RKO (cell line): Measurements from ENCODE around the gene MAL.

ENCODE experiments used
- DNase-seq: peaks from one replicate; pipeline ENCODE4 v3.0.0-alpha.2; 2016; ENCODE audit warnings: low spot score

MAL gene

DNA sequence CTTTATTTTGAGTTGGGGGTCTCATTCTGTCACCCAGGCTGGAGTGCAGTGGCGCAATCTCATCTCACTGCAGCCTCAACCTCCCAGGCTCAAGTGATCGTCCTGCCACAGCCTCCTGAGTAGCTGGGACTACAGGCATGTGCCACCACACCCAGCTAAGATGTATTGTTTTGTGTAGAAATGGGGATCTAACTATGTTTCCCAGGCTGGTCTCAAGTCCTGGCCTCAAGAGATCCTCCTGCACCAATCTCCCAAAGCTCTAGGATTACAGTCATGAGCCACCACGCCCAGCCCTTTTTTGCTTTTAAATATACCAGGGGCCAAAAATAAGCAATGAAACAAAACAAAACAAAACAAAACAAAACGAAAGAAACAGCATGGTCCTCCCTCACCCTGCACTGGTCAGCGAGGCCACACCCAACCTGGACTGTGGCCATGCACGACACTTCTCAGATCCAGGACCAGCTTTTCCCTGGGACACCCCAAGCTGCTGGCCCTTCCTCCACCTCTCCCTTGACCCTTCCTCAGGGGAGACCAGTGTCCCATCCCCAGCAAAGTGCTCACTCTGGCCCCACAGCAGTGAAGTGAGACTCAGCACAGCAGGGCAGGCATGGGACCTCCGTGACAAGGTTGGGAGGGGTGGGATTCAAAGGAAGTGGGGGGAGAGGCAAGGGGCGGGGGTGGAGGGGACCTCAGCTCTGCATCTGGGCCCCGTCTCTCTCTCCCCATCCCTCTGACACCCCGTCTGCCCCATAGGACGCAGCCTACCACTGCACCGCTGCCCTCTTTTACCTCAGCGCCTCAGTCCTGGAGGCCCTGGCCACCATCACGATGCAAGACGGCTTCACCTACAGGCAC lies 23.5 kb downstream of the MAL start:
- DNase-seq: no peak

DNA sequence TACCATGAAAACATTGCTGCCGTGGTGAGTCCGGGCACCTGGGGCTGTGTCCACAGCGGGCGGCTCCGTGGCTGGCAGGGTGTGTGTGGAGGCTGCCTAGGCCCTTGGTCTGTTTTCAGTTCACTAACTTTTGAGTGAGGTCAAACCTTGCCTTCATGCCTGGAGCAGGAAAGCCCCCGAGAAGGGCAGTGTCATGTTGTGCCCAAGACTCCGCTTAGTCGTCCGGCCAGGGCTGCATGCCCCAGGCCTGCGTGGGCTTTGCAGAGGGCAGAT lies 24.1 kb downstream of the MAL start:
- DNase-seq: no peak

DNA sequence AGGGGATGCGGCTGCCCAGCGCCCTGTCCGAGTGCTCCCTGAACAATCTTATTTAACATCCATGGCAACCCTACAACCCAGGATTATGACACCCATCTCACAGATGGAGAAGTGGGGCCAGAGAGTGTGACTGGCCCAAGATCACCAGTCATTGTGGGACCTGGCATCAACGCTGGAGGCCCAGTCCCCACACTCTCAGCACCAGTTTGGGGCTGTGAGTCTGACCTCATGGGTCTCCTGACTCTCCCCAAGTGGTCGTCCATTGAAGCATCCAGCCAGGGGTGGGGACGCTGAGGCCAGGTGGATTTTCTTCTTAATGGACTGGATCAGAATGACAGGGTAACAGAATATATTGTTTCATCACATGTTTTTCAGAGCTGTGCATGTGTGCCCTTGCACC lies 24.5 kb downstream of the MAL start:
- DNase-seq: no peak

DNA sequence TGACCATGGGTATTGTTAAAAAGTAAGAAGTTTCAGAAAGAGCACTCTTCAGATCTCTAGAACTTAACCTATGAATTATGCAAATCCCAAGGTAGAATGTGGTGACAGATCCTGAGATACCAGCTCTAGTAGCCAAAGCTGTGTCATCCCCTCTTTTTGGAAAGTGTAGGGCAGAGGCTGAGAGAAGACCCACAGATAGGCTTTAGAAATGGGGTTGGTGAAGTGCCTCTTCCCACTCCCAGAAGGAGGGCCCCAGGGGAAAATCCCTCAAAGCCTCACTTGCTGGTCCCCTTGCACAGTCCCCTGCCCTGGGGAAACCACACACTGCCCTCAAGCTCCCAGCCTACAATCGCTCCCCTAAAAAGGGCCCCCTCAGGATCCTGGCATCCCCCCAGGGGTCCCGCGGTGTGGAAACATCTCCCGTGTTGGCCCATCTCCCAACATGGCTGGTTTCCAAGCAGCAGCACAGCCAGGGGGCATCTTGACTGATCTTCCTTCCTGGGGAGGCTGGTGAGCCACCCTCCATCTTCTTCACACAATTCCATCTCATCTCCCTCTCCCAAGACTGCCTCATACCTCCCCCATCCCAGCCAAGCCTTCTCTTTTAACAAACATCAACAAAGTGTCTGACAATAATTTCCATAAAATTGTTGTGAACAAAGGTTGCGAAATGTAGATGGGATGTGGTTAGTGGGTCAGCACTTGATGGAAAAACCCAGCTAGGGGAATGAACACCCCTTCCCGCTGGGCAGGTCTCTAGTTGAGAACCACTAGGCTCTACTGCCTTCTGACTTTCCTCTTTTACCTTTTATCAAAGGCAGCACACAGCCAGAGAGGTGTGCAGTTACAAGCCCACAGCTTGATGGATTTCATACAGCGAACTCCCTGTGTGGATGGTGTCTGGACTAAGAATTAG lies 25.1 kb downstream of the MAL start:
- DNase-seq: no peak

DNA sequence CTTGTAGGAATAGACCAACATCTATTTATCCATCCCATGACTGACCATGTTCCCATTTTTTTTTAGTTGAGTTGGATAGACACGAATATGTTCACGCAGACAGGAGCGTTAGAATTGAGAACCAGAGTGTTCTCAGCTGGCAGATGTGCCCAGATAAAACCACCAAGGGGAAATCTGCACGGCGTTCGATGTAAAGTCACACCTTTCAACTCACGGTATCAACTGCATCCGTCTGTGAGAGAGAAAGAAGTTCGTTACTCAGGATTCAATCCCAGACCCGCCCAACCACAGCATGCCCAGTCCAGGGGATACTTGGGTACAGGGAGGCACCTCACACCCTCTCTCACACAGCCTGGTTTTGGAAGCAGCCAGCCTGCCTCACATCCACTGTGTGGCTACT lies 26.1 kb downstream of the MAL start:
- no peak for DNase-seq

DNA sequence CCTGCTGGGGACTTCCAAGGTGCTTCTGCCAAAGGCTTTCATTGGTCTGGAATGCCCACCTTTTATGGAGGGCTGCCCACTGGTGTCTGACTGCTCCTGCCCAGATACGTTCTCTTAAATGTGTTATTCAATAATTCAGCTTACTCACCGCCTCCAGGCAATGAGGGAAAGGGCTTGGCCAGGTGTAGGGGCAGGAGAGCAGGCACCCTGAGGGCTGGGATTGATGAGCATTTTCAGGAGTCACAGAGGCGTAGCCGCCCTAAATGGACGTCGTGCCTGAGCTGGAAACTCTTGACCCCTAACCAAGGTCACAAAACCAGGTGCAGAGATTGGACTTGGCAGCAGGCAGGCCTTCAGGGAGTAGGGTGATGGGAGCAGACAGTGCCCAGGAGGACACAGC lies 26.8 kb downstream of the MAL start:
- no peak for DNase-seq

DNA sequence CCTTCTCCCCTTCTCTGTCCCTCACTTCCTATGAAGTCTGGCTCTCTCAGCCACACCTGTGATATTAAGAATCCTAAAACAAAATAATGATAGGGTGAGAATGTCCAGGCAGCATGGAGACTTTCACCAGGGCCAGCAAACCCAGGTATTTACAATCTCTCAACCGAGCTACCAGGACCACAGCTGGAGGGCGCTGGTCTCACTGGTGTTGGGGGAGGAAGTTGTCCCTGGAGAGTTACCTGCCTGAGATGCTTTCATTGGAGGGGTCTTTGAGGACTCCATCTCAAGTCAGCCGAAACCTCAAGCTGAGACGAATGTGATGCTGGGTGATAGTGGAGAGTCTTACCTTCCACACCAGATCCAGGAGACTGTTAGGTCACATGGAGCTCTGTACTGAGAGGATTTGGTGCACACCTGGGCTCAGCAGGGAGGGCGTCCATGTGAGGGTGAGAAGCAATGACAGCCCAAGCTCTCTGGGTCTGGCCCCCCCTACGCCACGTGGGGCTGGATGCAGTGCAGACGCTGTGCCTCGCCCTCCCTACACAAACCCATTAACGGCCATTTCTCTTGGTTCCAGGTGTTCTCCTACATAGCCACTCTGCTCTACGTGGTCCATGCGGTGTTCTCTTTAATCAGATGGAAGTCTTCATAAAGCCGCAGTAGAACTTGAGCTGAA lies 27.4 kb downstream of the MAL start:
- DNase-seq: no peak

DNA sequence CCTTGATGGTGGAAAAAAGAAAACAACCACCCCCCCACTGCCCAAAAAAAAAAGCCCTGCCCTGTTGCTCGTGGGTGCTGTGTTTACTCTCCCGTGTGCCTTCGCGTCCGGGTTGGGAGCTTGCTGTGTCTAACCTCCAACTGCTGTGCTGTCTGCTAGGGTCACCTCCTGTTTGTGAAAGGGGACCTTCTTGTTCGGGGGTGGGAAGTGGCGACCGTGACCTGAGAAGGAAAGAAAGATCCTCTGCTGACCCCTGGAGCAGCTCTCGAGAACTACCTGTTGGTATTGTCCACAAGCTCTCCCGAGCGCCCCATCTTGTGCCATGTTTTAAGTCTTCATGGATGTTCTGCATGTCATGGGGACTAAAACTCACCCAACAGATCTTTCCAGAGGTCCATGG lies 28.0 kb downstream of the MAL start:
- no peak for DNase-seq

DNA sequence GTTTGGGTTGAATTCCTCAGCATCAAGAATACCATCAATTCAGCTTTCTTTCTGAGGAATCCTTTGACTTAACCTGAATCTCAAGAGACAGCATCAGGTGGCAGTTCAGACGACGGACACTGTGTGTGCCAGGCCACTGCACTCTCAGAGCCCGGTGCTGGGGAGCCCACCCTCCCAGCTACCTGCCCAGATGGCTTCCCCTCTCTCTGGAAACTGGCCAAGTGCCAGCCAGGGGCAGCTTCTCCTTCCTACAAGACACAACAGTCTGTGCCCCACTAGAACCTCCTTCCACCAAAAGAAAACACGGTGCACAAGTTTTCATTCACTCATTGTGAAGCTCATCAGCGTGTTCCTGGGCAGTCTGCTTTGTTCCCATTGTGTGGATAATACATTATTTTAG lies 28.5 kb downstream of the MAL start:
- no peak for DNase-seq

DNA sequence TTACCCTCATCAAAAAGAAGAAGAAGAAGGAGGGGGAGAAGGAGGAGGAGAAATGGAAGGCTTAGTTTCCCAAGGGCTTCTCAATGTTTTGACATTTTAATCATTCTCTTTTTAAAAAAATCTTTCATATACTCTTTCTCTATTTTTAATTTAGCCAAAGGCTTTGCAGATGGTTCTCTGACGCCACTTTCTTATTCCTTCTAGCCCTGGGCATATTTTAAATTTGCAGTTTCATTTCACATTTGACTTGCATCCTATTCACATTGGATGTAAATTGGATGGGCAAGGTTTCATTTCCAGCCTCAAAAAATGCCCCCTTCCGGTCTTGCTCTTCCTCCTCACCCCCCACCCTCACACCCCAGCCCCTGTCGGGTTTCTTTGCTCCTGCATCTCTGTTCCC lies 29.8 kb downstream of the MAL start:
- no peak for DNase-seq

DNA sequence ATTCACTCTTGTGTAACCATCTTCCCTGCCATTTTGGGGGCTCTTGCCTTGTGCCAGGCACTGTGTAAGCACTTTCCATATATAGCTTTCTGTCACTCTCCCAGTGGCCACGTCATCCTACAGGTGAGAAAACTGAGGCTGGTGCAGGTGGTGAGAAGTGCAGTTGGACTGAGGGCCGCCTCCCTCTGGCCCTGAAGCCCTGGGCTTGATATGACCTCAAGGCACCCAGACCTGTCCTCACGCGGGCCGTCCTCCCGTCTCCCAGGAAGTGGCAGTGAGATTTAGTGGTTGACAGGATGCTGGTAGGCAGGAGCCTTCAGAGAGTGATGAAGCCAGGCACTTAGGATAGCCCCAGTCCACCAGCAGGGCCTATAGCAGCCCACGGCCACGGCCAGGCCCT lies 30.5 kb downstream of the MAL start:
- no peak for DNase-seq

DNA sequence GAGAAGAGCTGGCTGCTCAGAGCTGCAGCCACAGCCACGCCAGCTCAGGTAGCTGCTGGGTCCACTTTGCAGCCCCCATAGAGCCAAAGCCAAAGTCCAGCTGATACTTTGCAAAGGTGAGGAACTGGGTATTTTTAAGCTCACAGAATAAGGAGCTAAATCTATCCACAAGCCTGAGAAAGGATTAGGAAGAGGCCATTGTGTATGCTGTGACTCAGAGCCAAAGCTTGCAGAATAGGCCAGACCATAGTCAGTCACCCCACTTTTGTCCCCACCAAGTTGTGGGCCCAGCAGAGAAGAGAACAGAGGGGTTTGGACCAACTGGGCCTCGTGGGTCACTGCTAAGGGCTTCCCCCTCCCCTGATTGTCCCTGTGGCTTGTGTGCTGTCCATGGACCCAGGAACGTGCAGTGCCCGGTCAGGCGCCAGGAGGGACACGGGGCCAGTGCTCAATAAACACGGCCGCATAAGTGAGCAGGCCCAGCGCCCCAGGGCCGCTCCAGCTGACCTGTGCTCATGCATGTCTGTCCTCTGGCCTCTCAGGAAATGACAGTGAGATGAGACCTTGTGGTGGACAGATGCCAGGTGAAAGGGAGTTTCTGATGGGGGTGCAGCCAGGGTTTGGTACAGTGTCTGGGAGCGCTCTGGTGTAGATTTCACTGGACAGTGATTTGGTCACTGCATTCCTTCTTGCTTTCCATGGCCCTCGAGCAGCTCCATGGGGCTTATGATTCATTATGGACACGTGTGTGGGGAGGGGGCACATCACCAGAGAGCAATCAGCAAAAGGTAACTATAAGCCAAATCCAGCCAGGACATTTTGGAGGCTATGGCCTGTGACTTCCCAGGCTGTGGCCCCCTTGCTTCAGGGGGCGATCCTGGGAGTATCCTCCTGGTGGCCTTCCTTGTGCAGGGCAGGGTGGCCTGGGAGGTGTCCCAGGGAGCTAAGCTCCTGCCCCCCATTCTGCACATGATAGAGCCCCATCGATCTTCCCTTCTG lies 31.3 kb downstream of the MAL start:
- no peak for DNase-seq

DNA sequence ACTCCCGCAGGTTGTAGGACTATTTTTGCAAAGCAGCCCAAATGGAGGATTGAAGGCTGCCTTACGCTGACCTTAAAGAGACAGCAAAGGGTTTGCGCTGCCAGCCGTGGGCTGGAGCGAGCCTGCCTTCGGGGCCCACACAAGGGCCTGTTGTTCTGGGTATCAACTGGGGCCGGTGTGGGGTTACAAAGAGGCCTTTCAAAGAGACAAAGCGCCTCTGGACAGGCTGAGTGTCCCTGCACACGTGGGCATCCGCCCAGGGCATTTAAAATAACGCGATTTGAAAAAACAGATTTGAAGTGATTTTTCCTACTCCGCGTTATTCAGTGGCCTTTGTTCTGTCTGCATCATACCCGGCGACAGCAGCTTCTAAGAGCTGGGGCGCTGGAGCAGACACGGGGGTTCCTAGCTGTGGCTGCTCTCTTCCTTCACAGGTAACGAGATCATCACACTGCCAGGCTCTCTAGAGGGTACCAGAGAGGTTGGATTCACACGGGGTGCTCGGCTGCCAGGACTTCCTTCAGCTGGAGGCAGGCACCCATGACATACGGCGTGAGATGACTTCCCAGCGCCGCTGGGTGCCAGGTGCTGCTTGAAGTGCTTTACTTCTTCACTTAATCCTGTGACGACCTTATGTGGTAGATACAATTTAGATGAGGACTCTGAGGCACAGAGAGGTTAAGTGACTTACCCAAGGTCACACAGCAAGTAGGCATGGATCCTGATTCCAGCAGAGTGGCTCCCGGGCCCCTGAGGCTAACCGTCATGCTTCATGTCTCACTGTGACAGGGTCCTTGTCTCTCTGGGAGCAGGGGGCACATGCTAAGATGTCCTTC lies 32.2 kb downstream of the MAL start:
- DNase-seq: no peak

DNA sequence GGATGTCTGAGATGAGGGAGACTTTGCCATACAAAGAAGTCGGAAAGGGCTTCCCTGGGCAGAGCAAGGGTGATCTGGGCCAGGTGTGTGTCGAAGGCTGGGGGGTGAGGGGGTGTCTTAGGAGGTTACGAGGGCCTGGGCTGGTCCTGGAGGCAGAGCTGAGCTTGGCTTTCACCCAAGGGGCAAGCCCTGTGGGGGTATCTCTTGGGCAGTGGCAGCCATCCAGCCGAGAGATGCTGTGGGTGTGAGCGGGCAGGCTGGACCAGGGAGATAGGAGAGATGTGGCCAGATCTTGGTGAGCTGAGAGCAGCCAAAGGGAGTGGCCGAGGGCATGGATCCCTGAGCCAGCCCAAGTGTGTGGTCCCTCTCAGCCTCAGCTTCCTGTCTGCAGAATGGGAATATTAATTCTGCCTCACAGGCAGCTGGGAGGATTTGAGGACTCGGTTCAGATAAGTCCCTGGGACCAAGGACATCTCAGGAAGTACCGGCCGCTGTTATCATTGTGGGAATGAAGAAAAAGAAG lies 33.0 kb downstream of the MAL start:
- no peak for DNase-seq

DNA sequence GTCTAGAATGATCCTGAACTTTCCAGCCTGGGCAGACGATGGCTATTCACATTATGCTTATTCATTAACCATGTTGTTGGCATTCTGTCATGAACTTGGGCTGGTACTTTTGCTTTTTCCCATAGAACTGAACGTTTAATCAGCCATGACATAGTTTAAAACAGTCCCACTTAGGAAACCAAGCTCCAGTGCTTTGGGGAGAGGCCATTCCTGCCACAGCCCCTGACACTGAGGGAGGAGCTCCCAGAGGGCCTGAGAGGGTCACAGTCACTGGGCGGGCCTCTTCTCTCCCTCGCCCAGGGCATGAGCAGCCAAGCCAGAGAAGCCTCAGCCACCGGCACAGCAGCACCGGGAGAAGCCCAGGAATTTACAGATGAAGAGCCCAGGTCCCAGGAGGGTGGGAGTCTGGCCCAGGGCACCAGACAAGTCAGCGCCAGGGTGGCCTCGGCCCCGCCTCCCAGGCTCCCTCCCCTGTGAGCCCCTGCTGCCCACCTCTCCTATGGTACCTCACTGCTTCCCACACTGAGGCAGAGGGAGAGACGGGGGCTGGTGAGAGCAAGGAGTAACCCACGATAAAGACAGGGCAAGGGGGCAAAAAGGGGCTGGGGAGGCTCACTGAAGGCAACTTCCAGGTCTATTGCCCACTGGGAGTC lies 33.6 kb downstream of the MAL start:
- no peak for DNase-seq

DNA sequence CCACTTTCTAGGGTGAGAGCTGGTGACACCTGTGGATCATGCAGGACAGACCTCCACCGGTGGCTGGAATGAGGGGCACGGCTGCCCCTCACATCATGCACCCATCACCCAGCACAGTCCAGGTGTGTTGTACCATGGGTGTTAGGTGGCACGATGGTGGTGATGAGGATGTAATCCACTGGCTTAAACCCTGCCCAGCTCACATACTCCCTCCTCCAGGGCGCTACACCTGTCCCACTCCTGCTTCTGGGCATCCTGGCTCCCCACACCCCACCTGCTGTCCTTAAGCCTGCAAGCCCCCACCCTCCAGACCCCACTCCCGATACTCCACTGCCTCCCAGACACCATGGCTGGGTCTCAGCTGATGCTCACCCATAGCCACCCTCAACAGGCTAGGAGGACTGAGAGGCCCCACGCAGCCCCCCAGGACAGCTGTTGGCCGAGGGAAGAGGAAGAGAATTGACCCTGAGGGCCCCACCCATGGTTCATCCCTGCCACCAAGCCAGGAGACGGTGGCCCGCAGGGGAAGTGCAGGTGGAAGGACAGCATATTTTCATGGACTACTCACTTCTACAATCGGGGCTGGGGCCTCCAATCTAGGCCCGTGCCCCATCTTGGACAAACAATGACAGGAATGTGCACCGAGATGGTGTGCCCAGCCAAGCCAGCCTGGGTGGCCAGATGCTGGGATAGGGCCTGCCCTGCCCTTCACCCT lies 34.3 kb downstream of the MAL start:
- no peak for DNase-seq

DNA sequence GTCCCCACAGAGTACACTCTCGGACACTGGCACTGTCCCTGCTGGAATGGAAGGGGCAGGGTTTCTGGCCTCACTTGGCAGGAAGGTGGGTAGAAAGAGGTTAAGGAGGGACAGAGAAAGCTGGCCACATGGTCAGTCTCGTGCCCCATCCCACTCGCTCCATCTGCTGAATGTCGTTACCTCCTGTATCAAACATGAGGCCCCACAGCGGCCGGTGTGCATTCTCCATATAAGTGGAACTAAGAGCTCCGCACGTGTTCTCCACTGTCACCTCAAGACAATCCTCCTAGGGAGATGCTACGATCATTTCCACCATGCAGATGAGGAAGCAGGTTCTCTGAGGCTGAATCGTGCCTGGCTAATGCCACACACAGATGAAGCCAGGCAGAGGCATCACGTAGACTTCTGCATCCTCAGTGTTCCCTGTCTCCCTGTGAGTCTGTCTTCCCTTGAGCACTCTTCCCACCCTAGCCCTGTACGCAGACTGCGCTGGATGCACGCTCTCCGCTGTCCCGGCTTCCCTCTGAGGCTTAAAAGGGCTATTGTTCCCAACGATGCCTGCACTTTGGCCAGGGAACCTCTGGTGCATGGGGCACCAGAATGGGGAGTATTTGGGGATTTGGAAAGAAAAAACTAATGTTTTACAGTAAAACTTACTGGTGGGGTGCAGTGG lies 35.1 kb downstream of the MAL start:
- DNase-seq: no peak

DNA sequence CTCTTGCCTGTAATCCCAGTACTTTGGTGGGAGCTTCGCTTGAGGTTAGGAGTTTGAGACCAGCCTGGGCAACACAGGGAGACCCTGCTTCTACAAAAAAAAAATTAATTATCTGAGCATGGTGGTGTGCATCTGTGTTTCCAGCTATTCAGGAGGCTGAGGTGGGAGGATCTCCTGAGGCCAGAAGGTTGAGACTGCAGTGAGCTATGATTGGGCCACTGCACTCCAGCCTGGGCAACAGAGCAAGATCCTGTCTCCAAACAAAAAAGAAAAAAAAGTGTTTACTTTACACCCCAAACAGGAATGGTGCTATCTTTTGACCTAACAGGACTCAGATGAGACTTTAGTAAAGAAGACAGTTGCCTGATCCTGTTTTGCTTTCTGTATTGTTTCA lies 35.6 kb downstream of the MAL start:
- no peak for DNase-seq
